Measurements from ENCODE around the gene TMEM81.

DNA sequence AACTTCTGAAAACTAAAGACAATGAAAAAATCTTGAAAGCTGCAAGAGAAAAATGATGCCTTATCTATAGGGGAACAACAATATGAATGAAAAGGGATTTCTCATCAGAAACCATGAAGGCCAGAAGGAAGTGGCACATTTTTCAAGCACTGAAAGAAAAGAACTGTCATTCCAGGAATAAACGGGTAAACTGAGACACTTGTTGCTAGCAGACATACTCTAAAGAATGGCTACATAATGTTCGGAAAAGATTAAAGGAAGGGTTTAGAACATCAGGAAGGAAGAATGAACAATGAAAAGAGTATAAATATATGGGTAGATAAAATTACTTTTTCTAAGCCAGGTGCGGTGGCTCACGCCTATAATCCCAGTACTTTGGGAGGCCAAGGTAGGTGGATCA is 23.1 kb upstream of the TMEM81 start:
- TF ChIP-seq EP300 (IDR thresholded peaks at IDR 0.05): no peak
- TF ChIP-seq, protein P1, sequence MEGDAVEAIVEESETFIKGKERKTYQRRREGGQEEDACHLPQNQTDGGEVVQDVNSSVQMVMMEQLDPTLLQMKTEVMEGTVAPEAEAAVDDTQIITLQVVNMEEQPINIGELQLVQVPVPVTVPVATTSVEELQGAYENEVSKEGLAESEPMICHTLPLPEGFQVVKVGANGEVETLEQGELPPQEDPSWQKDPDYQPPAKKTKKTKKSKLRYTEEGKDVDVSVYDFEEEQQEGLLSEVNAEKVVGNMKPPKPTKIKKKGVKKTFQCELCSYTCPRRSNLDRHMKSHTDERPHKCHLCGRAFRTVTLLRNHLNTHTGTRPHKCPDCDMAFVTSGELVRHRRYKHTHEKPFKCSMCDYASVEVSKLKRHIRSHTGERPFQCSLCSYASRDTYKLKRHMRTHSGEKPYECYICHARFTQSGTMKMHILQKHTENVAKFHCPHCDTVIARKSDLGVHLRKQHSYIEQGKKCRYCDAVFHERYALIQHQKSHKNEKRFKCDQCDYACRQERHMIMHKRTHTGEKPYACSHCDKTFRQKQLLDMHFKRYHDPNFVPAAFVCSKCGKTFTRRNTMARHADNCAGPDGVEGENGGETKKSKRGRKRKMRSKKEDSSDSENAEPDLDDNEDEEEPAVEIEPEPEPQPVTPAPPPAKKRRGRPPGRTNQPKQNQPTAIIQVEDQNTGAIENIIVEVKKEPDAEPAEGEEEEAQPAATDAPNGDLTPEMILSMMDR (IDR thresholded peaks at IDR 0.05): no peak
- TF ChIP-seq POLR2A (IDR thresholded peaks at IDR 0.05): no peak

Data from sigmoid colon (tissue), 4 donors.